Vein endothelial cell (primary cell): ENCODE data around the gene ABCC10. TPM values are rescaled to one million over a fixed set of nuclear protein-coding genes. Genes with fewer than 3 reads are reported as not detected.

ENCODE experiments used
- small RNA-seq: library from RNA; depleted of rRNA; stranded (forward); fragments of <200 nt; gene quantifications from one replicate; pipeline ENCODE3, GENCODE V24; 2012
- total RNA-seq: library from RNA; depleted of rRNA; stranded (reverse); fragments of >200 nt; gene quantifications from 2 replicates; pipeline ENCODE4 v1.2.3, GENCODE V29; 2012

ABCC10 gene
- total RNA-seq: 21.1 and 23.8 TPM in 2 replicates

GRCh38 chr6:43427406-43428111 is at the start of gene ABCC10:
Gene ABCC10 (plus strand): TSS chr6:43427541. CDS start chr6:43427979, 438 bp downstream.

GRCh38 chr6:43455531-43456428 is 28.4 kb downstream of the ABCC10 start, which contains the start of gene DLK2:
Gene DLK2 (minus strand): TSS chr6:43455548. CDS start chr6:43454825, 723 bp downstream.

GRCh38 chr6:43477235-43478007 is 50.1 kb downstream of the ABCC10 start, which contains the start of gene TJAP1:
Gene TJAP1 (plus strand): TSS chr6:43477570. CDS start chr6:43499002, 21,432 bp downstream.

Small RNA genes lying within 50 kb of the gene (small RNA-seq; reads per million reads assigned to genes)
- gene MIR6780B (not detected), gene RNU6-1113P (not detected)

Other genes with a start within 250 kb of the ABCC10 start
- gene CUL9, start 245.3 kb upstream of the ABCC10 start, total RNA-seq: 24.9 and 31.7 TPM in 2 replicates
- 30.8 and 45.7 TPM in 2 replicates for gene DNPH1, start 198.1 kb upstream of the ABCC10 start, total RNA-seq
- gene TTBK1, start 184.1 kb upstream of the ABCC10 start, total RNA-seq: 0.10 TPM in 1 of 2 replicates, not detected in the other
- gene SLC22A7, start 129.3 kb upstream of the ABCC10 start, total RNA-seq: not detected in 2 replicates
- not detected in 2 replicates for gene CRIP3, start 118.7 kb upstream of the ABCC10 start, total RNA-seq
- gene ZNF318, start 57.9 kb upstream of the ABCC10 start, total RNA-seq: 8.8 and 9.6 TPM in 2 replicates
- 0.33 TPM in 1 of 2 replicates, not detected in the other for gene DLK2, start 28.0 kb downstream of the ABCC10 start, total RNA-seq
- gene TJAP1, start 50.0 kb downstream of the ABCC10 start, total RNA-seq: 15.4 and 16.0 TPM in 2 replicates
- gene LRRC73, start 82.8 kb downstream of the ABCC10 start, total RNA-seq: 0.19 and 0.65 TPM in 2 replicates
- 131 and 133 TPM in 2 replicates for gene YIPF3, start 89.4 kb downstream of the ABCC10 start, total RNA-seq
- 34.9 and 39.5 TPM in 2 replicates for gene POLR1C, start 89.5 kb downstream of the ABCC10 start, total RNA-seq
- 37.2 and 41.0 TPM in 2 replicates for gene XPO5, start 148.5 kb downstream of the ABCC10 start, total RNA-seq
- gene POLH, start 148.6 kb downstream of the ABCC10 start, total RNA-seq: 28.7 and 38.1 TPM in 2 replicates
- 48.7 and 51.8 TPM in 2 replicates for gene GTPBP2, start 201.7 kb downstream of the ABCC10 start, total RNA-seq
- gene MAD2L1BP, start 208.3 kb downstream of the ABCC10 start, total RNA-seq: 37.6 and 49.6 TPM in 2 replicates
- gene RSPH9, start 217.5 kb downstream of the ABCC10 start, total RNA-seq: under 0.01 and 0.19 TPM in 2 replicates